ENCODE results near the gene ZNF525. TPM values are rescaled to one million over a fixed set of nuclear protein-coding genes. Genes with fewer than 3 reads are reported as not detected.
A peak's percentile ranks its signal among the peaks of the same experiment; 100 is the strongest.
"Not testable (repeated sequence)": the region's sequence is repeated elsewhere in the genome, so short reads cannot be mapped to it uniquely, and the experiment has no call there.

ZNF525 gene
- total and polyA plus RNA-seq, 2 of the 13 experiments (the other 11 are each of a cell fraction or from before 2014, with no cell fraction given): 3.4 to 8.7 TPM

DNA sequence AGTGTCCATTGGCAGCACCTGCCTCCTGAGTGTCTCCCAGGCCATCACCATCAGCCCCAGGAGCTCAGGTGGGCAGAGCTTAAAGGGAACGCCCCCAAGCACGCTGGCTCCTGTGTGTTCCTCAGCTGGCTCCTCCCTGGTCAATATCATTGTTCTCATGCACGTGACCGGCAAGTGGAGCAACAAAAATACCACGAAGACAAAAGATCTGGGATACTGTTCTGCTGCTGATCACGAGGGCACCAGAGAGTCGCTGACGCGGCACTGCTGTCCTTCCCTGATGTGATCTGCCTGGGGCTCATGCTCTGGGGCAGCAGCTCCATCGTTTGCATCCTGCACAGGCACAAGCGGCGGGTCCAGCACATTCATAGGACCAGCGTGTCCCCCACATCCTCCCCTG lies 57.6 kb downstream of the ZNF525 start:
- intact Hi-C loops (cut with micrococcal nuclease; ENCODE audit: unreplicated experiment): loop anchor here (10.0 kb wide), 1 partner anchor 322 kb away; no protein-coding TSS in a partner anchor
- POLR2A ChIA-PET: not testable (repeated sequence)

DNA sequence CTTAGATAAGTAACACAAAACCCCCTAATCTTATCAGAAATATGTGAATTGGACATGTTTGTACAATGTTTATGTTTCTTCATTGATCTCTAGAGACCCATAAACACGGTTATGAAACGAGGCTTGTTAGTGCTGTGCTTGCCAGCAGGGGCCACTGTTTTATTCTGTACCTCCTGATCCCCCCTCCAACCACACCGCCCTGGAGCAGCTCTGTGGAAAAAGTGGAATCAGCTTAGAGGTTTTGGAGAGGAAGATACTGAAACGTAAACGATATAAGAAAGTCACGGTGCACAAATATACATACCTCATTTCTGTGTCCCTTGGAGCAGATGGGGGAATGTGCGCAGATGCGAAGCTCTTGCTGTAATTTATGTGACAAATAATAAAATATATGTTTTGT lies 58.2 kb downstream of the ZNF525 start:
- BruUV-seq (replicated peaks); in situ Hi-C loops (cut with HindIII; ENCODE audit: extremely low pct_ligation_motif_present, low pct_unique_long_range_greater_than_20kb); H3K9ac ChIP-seq (ENCODE audit: insufficient read depth, low read depth, low read length); H3K36me3 ChIP-seq (replicated peaks in 1 of 2; ENCODE audit: control insufficient read depth in 1 of 2, insufficient read depth in 2 of 2, low read length in 2 of 2); H3K79me2 ChIP-seq (ENCODE audit: insufficient read depth, low read length); H3K4me3 ChIP-seq (replicated peaks in 1 of 3; ENCODE audit: insufficient read depth in 1 of 3, low read depth in 2 of 3, low read length in 3 of 3); H3K27me3 ChIP-seq (ENCODE audit: control insufficient read depth in 1 of 2, insufficient read depth in 2 of 2, low read length in 2 of 2); H3K27ac ChIP-seq (ENCODE audit: extremely low read length, insufficient read depth, low read length); H2AFZ ChIP-seq (ENCODE audit: low read length); H4K20me1 ChIP-seq (ENCODE audit: insufficient read depth, low read length); H3K9me3 ChIP-seq (ENCODE audit: low read length): not testable (repeated sequence)
- peak; percentile 40 for TF ChIP-seq STAG1 (CRISPR knock-in tag; IDR thresholded peaks at IDR 0.05)
- POLR2A ChIA-PET: interaction anchor here (0.8 kb wide), 1 partner anchor 81 kb away, joined by 3 read pairs; no protein-coding TSS in a partner anchor
- peaks cover 28% of the 10 kb centered on the region for H3K4me1 ChIP-seq (ENCODE audit: insufficient read depth, low read length)
- FAIRE-seq: peak; percentile 85
- peak; percentile 41 for DNase-seq (ENCODE audit: low spot score)
- H3K4me2 ChIP-seq (ENCODE audit: low read depth, low read length): 0 out of 2 replicates have a peak overlapping the region, but pooled peaks have one; percentile 20
- 47% methylated on average over 8 of the region's 8 CpGs for WGBS (ENCODE audit: low lambda C conversion rate)
- intact Hi-C loops (cut with micrococcal nuclease; ENCODE audit: unreplicated experiment): loop anchor here (2.0 to 10.0 kb wide), 2 partner anchors 89 to 321 kb away; no protein-coding TSS in a partner anchor
- peak; percentile 92 for ATAC-seq
- CTCF ChIA-PET (ENCODE audit: low intra/inter-chr PET ratio, low total read pairs): interaction anchor here (2.5 kb wide), 1 partner anchor 88 kb away, joined by 11 read pairs; no protein-coding TSS in a partner anchor

More for the DNA sequence above, 57.6 kb downstream of the ZNF525 start:
- Histone ChIP-seq H3K4me2 (ENCODE audit: low read depth, low read length) (peak overlapping the region; percentile 45), H3K4me1 (ENCODE audit: insufficient read depth, low read length) (peaks cover 28% of the 10 kb centered on the region)
- H4K20me1 ChIP-seq (ENCODE audit: insufficient read depth, low read length); H3K9ac ChIP-seq (ENCODE audit: insufficient read depth, low read depth, low read length); H3K36me3 ChIP-seq (replicated peaks in 1 of 2; ENCODE audit: control insufficient read depth in 1 of 2, insufficient read depth in 2 of 2, low read length in 2 of 2); H2AFZ ChIP-seq (ENCODE audit: low read length); DNase-seq (ENCODE audit: low spot score); H3K9me3 ChIP-seq (ENCODE audit: low read length); H3K27ac ChIP-seq (ENCODE audit: extremely low read length, insufficient read depth, low read length); in situ Hi-C loops (cut with HindIII; ENCODE audit: extremely low pct_ligation_motif_present, low pct_unique_long_range_greater_than_20kb); FAIRE-seq; H3K79me2 ChIP-seq (ENCODE audit: insufficient read depth, low read length); BruUV-seq (replicated peaks); H3K4me3 ChIP-seq (replicated peaks in 1 of 3; ENCODE audit: insufficient read depth in 1 of 3, low read depth in 2 of 3, low read length in 3 of 3); H3K27me3 ChIP-seq (ENCODE audit: control insufficient read depth in 1 of 2, insufficient read depth in 2 of 2, low read length in 2 of 2): not testable (repeated sequence)
- CTCF ChIA-PET (ENCODE audit: low intra/inter-chr PET ratio, low total read pairs): interaction anchor here (2.5 kb wide), 1 partner anchor 89 kb away, joined by 11 read pairs; no protein-coding TSS in a partner anchor
- WGBS (ENCODE audit: low lambda C conversion rate): 53% methylated on average over 4 of the region's 13 CpGs
- ATAC-seq: peak; percentile 77

Measured in HepG2 (cell line).